Fibroblast of skin of left quadriceps (primary cell): ENCODE data around the gene COL25A1.
"Not testable (repeated sequence)": the region's sequence is repeated elsewhere in the genome, so short reads cannot be mapped to it uniquely, and the experiment has no call there.

Source experiments
- DNase-seq, 2 experiments: peaks; one replicate each; pipeline ENCODE4 v3.0.0-alpha.2; 2013; ENCODE audit warnings: low read depth in 2 of 2

Gene COL25A1

DNA sequence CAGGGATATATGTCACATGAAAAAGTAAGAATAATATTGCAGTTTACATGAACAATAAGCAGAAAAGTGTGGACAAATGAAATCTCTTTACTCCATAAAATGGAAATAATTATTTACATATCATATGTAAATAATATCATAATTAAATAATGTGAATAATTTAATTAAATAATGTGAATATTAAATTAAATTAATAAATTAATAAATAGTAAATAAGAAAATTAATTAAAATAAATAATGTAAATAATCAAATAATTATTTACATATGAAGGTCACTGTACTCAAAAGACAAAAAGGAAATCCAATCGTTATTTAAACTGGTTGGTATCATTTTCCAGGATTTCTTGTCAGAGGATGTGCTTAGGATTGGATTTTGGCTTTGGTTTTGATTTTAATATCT, 338.5 kb downstream of the COL25A1 start:
- DNase-seq: no peak

GRCh38 chr4:108959491-108959890, 343.0 kb downstream of the COL25A1 start:
- peak; percentile 36 to 38 for DNase-seq

DNA sequence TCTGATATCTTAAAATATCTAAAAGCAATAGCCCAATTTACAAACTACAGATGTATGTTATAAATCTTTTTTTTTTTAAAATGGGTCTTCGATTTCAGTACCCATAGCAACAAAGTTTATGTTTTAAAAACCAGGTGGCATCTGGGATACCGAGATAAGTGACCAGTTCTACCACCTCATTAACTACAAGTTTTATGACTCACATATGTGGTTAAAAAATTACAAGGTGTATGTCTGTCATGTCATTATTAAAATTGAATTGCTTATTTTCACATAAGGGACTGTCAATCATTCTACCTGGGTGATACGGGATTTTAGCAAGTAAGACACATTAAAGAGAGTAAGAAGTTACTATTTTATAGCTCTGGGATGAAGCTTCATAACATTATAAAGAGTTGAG, 347.6 kb downstream of the COL25A1 start:
- DNase-seq: no peak

DNA sequence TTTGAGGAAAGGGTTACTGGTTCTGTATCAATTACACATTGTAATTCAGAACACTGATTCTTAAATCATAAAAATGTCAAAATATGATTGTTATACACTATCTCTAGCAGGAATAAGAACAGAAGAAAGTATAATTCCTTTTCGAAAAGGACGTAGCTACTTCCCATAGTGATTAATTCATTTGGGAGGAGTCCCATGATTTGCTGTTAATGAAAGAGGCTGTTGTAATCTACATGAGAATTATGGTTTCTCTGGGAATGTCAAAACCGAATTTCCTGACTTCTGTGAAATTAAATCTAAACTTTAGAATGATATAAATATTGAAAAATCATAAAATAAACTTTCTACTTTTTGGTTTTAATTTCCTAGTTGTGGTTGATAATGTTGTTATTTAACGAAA, 348.5 kb downstream of the COL25A1 start:
- no peak for DNase-seq

DNA sequence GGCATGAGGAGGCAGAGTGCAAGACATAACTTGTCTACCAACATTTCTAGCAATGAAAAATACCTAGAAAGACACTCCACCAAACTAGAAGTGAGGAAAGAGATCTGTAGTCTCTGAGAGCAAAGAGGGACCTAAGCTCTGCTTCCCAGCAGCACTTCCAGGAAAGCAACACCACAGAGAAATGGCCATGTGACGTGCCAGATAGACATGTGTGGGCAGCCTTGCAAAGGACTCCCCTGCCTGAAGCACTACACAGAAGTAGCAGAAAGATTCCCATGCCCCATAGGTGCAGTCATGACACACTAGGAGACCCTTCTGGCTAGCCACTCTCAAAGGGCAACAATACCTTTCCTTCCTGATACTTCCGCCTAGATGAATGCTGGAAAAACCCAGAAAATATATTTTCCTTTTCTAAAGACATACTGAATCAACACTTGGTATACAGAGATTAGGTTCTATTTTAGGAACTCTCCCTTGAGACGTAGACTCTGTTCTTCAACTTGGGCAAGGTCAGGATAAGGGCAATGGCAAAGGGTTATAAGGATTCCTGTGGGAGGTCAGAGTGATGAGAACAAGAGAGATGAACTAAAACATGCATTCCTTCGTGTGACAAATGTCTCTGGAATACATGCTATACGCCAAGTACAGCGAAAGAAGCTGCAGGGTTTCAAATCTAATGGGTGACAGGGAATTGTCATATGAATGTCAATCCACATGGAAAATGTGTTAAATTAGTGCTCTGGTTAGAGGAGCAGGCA, 352.1 kb downstream of the COL25A1 start:
- DNase-seq: no peak

- no peak for DNase-seq
Measured at GRCh38 chr4:108947526-108947925, 354.9 kb downstream of the COL25A1 start.

- no peak for DNase-seq
Measured at GRCh38 chr4:108946237-108946636, 356.2 kb downstream of the COL25A1 start.

DNA sequence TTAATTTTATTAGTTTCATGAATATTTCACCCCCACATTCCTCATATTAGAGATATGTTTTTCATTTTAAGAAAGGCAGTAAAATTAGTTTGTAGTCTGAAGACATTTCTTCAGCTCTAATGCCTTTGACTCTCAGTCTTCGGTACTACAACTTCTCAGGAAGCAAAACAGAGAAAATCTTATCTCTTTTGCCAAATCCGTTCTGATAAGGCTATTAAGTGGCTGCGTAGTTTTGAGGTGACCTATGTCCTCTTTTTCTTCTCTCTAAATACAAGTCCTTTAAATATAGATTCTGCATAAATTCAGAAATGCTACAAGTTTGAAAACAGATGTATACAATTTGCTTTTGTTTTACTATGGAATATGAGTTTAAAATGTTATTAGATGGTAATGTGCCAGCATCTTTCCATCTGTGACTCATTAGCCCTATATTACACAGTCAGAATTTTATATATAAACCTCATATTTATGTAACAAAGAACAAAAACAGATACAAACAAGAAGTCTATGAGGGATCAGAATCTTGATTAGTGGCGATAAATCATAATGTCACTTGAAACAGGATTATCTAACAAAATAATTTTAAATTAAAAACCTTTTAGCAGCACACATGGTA, 358.4 kb downstream of the COL25A1 start:
- no peak for DNase-seq

DNA sequence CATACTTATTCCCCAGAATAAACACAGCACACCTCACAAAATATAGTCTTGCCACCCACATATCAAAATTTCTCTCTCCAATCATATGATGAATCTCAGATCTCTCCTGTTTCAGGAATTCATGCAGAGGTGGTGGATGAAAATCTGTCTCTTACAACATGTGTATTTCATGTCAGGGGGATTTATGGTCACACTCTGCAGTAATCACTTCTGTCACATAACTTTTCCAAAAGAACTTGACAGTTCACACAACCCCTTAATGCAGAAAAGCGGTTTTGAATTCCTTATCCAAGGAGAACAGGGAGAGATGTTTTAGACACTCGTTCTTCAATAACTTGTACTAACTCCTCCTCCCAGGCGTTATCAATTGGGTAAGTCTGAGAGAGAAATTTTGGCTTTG, 359.1 kb downstream of the COL25A1 start:
- no peak for DNase-seq

GRCh38 chr4:108941904-108942430, 360.5 kb downstream of the COL25A1 start:
- no peak for DNase-seq

DNA sequence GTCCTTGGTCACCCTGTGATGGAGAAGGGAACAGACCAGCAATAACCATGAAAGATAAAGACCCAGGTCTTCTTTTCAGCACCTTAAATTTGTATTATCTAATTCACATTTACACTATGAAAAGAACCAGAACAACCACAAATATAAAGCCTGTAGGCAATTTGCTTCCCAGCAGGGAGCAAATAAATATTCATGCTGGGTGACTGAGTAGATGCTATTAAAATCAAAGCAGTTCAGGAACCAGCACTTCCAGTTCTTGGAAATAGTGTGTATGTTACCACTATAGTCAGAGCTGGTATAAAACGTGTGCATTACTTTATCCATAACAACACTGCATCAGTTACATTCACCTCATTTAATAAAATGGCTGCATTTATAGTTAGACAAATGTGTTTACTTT, 361.8 kb downstream of the COL25A1 start:
- no peak for DNase-seq

GRCh38 chr4:108940149-108940548, 362.3 kb downstream of the COL25A1 start:
- DNase-seq: no peak

DNA sequence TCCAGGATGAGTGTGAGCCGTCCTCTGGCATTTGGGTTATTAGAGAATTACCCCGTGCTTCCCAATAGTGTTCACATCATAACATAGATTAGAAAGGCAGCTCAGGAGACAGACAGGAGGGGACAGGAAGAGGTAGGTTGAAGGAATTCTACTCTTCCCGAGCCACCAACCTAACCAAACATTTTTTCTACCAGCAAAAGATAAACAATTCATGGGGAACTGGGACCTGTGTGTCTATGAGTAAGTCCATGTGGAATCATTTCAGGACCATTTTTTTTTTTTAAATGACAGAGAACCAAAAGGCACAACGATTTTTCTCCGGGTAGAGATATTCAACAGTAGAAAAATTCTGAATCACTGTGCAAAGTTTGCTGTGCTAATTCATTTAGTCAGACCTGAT, 365.4 kb downstream of the COL25A1 start:
- no peak for DNase-seq

DNA sequence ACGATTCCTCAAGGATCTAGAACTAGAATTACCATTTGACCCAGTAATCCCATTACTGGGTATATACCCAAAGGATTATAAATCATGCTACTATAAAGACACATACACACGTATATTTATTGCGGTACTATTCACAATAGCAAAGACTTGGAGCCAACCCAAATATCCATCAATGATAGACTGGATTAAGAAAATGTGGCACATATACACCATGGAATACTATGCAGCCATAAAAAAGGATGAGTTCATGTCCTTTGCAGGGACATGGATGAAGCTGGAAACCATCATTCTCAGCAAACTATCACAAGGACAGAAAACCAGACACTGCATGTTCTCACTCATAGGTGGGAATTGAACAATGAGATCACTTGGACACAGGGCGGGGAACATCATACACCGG, 368.5 kb downstream of the COL25A1 start:
- not testable (repeated sequence) for DNase-seq

GRCh38 chr4:108933046-108933445, 369.4 kb downstream of the COL25A1 start:
- DNase-seq: no peak

GRCh38 chr4:108931926-108932325, 370.5 kb downstream of the COL25A1 start:
- no peak for DNase-seq

DNA sequence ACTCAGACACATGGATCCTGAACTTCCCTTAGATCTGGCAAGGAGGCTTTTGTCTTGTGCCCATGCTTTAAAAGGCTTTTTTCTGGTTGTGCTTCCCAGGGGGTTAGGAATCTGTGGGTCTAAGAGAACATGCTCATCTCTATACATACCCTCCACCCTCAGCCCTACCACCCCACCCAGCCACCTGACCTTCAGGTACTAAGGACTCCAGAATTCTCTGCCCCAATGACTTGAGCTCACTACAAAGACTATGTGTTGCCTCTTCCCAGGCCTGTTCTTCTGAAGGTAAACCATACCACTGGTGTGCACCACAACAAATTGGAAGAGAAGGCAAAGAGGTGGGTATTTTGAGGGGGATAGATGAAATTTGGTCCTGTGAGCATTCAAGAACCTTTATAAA, 372.3 kb downstream of the COL25A1 start:
- no peak for DNase-seq

DNA sequence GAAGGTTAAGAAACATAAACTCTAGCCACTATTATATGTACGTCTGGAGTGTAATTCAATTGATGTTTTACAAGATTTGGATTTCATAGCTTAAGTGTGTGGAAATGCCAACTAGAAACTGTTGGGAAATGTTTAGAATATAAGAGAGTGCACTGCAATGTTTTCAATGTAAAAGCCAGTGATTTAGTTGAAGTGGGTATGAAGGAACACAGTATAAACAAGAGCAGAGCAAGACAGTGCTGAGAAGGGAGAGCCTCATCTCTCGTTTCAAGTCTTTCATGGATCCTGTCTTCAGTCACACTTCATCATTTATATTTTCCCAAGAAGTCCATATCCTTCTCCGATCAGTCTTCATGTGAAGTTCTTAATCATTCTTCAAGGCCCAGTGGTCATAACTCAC, 375.7 kb downstream of the COL25A1 start:
- no peak for DNase-seq

- no peak for DNase-seq
Measured at GRCh38 chr4:108926061-108926460, 376.4 kb downstream of the COL25A1 start.

DNA sequence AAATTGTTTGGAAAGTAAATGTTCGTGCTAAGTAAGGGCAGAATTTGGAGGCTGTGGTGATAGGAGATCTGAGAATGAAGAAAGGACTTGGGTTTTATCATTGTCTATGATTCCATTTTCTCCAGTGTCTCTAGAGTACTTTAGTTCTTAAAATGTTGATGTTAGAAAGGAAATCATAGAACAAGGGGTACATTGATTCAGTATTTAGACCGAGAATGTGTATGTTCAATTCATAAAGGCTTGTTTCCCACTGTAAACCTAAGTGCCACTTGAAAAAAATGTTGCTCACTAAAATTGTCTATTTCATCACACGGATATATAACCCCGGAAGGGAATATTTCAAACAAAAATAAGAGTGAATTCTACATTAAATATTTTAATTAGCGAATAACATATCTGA, 380.3 kb downstream of the COL25A1 start:
- no peak for DNase-seq

DNA sequence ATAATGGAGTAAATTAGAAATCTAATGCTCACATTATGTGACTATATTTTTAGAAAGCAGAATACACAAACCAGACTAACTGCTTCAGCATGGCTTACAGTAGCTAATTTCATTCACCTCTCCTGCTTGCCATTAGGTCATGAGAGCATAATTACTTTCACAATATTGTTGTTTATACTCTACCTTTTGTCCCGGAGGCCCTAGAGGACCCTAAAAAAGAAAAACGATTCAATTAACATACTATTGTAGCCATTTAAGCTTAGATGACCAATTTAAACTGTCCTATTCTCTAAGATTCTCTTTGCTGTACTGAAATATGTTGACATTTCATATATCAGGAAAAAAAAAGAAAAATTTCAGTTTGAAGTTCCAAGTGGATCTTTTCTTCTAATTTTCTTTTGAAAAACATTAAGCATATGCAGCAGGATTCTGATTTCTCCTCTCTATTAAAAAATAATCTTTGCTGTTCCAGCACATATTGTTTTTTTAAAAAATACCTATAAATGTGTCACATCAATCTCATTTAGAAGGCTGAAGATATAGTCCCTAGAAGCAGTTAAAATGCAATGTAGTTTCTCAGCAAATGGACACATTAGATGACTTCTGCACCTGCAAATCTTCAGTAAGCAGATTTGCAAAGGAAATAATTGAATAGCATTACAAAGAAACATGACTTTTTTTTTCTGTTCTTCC, 381.9 kb downstream of the COL25A1 start:
- DNase-seq: no peak

DNA sequence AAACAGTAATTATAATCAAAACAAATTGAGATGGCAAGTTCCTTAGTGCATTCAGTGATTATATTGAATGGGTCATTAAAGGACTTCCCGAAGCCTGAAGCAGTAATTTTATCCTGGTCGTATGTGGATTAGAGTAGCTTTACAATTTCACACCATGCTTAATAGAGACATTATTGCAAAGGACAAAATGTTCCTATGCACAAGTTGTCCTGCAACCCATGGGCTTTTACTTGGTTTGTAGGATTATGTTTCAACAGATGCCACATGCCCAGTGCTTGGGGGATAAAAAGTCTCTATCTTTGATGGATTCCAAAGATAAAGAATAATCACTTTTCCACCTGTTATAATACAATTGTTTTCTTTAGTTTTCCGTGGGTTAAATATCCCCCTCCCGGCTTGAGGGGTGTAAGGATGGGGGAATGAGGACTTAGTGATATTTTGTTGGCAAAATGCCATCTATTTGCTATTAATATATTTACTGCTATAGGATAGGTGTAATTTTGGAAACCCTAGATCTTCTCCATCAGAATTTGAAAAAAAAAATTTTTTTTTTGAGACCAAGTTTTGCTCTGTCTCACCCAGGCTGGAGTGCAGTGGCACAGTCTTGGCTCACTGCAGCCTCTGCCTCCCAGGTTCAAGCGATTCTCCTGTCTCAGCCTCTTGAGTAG, 383.1 kb downstream of the COL25A1 start:
- no peak for DNase-seq
